Upper lobe of left lung (tissue), 4 donors: ENCODE data around the gene ITSN1.

Experiments
- POLR2A ChIP-seq, 4 donors: fragments of 450-650 bp; IDR thresholded peaks; one replicate each; pipeline ENCODE4 v1.5.1; 2016 to 2017; ENCODE audit warnings: antibody characterized with exemption in 4 of 4, mild to moderate bottlenecking in 2 of 4
- TF ChIP-seq, protein P1 (sequence below), 6 experiments: fragments of 450-650 bp in 4 of 6; fragments of 200-600 bp in 2 of 6; sonication (generic) in 2 of 6; IDR thresholded peaks; one replicate each; pipeline ENCODE4 v1.5.1; 2016 to 2019; ENCODE audit warnings: antibody characterized with exemption in 6 of 6

- TF ChIP-seq, protein P1, sequence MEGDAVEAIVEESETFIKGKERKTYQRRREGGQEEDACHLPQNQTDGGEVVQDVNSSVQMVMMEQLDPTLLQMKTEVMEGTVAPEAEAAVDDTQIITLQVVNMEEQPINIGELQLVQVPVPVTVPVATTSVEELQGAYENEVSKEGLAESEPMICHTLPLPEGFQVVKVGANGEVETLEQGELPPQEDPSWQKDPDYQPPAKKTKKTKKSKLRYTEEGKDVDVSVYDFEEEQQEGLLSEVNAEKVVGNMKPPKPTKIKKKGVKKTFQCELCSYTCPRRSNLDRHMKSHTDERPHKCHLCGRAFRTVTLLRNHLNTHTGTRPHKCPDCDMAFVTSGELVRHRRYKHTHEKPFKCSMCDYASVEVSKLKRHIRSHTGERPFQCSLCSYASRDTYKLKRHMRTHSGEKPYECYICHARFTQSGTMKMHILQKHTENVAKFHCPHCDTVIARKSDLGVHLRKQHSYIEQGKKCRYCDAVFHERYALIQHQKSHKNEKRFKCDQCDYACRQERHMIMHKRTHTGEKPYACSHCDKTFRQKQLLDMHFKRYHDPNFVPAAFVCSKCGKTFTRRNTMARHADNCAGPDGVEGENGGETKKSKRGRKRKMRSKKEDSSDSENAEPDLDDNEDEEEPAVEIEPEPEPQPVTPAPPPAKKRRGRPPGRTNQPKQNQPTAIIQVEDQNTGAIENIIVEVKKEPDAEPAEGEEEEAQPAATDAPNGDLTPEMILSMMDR (IDR thresholded peaks at IDR 0.05): no peak
- TF ChIP-seq POLR2A (IDR thresholded peaks at IDR 0.05): no peak
These were observed 92.5 kb downstream of the ITSN1 start for GRCh38 chr21:33734818-33735217.
